HEK293 (cell line): ENCODE data around the gene KDM6A.

Source experiments
- ATF2 ChIP-seq: fragments of 450-650 bp; formaldehyde crosslinking; IDR thresholded peaks from 2 replicates; pipeline ENCODE4 v1.5.1; 2016; ENCODE audit warnings: missing biosample characterization, missing genetic modification characterization, low read depth
- HOXC10 ChIP-seq: sonication (generic); formaldehyde crosslinking; IDR thresholded peaks from 2 replicates; pipeline ENCODE4 v1.8.1; 2023; ENCODE audit warnings: mild to moderate bottlenecking, missing genetic modification reagents
- IKZF3 ChIP-seq: fragments of 450-650 bp; IDR thresholded peaks from 2 replicates; pipeline ENCODE4 v1.5.0; 2018; ENCODE audit warnings: missing biosample characterization, mild to moderate bottlenecking, missing genetic modification characterization, moderate library complexity
- REST ChIP-seq: fragments of 450-650 bp; formaldehyde crosslinking; IDR thresholded peaks from 2 replicates; pipeline ENCODE4 v1.5.1; 2016; ENCODE audit warnings: missing biosample characterization, missing genetic modification characterization
- ZBTB44 ChIP-seq: fragments of 450-650 bp; IDR thresholded peaks from 2 replicates; pipeline ENCODE4 v1.5.1; 2018; ENCODE audit warnings: missing biosample characterization, mild to moderate bottlenecking, missing genetic modification characterization
- ZNF280C ChIP-seq: fragments of 450-650 bp; formaldehyde crosslinking; IDR thresholded peaks from 2 replicates; pipeline ENCODE4 v1.5.1; 2016; ENCODE audit warnings: missing biosample characterization, missing genetic modification characterization
- ZNF391 ChIP-seq: fragments of 450-650 bp; formaldehyde crosslinking; IDR thresholded peaks from 2 replicates; pipeline ENCODE4 v1.5.1; 2016; ENCODE audit warnings: low read depth, missing biosample characterization, missing genetic modification characterization, borderline replicate concordance
- ZNF704 ChIP-seq: fragments of 450-650 bp; formaldehyde crosslinking; IDR thresholded peaks from 2 replicates; pipeline ENCODE4 v1.5.1; 2016; ENCODE audit warnings: missing biosample characterization, missing genetic modification characterization
- ZNF747 ChIP-seq: fragments of 450-650 bp; formaldehyde crosslinking; IDR thresholded peaks from 2 replicates; pipeline ENCODE4 v1.5.1; 2016; ENCODE audit warnings: missing biosample characterization, missing genetic modification characterization

GRCh38 chrX:45026036-45026435 lies 153.0 kb downstream of the KDM6A start:
- TF ChIP-seq ATF2 (tag by site-specific recombination) (no peak), HOXC10 (CRISPR knock-in tag) (no peak), IKZF3 (no peak), ZNF391 (tag by site-specific recombination) (no peak), ZBTB44 (tag by site-specific recombination) (no peak), ZNF280C (tag by site-specific recombination) (no peak), ZNF704 (tag by site-specific recombination) (no peak), REST (tag by site-specific recombination) (no peak), ZNF747 (tag by site-specific recombination) (no peak)
